A549 (cell line): ENCODE results near the gene CSF3R. TPM values are rescaled to one million over a fixed set of nuclear protein-coding genes. Genes with fewer than 3 reads are reported as not detected.

Source experiments
- ATAC-seq, 2 experiments: fragments of 200-7000 bp in 1 of 2; fragments of >200 bp in 1 of 2; cut with Nextera tagmentation in 1 of 2; cut with Tn5 transposase in 1 of 2; 3 replicates each; pipeline versions ENCODE4 v1.8.0 to v1.9.1; 2018 to 2020; ENCODE audit warnings: mild to moderate bottlenecking in 1 of 2, moderate library complexity in 1 of 2
- CTCF ChIA-PET: fragments of 300-600 bp; sonication (Branson Sonifier 250); formaldehyde crosslinking; extraction: SDS; loops from one replicate; lab custom pipeline; 2021; ENCODE audit warnings: antibody characterized with exemption, inconsistent platforms; lab: Yijun Ruan, JAX
- POLR2A ChIA-PET: fragments of 350-600 bp; formaldehyde crosslinking; extraction: SDS; loops from one replicate; lab custom pipeline; 2021; ENCODE audit warnings: antibody characterized with exemption, inconsistent platforms; lab: Yijun Ruan, JAX
- DNase-seq, 2 experiments: peaks; one replicate each; pipeline versions ENCODE4 v3.0.0 to v3.0.0-alpha.2; 2011 to 2016; ENCODE audit warnings: low read depth in 1 of 2, low spot score in 1 of 2
- FAIRE-seq: peaks from 2 replicates; lab custom pipeline; 2011; peaks lifted over from hg19 to GRCh38; lab: Jason Lieb, UNC
- H3K27ac ChIP-seq, 2 experiments: fragments of >200 bp; sonication (Bioruptor Twin); formaldehyde crosslinking; 3 replicates each; pipeline ENCODE4 v1.5.1; 2016 to 2017
- H3K4me1 ChIP-seq: fragments of >200 bp; sonication (Bioruptor Twin); formaldehyde crosslinking; 3 replicates; pipeline ENCODE4 v1.6.1; 2016
- H3K4me2 ChIP-seq: fragments of >200 bp; sonication (Bioruptor Twin); formaldehyde crosslinking; 3 replicates; pipeline ENCODE4 v1.6.1; 2016
- H3K4me3 ChIP-seq: fragments of >200 bp; sonication (Bioruptor Twin); formaldehyde crosslinking; 3 replicates; pipeline ENCODE4 v1.5.1; 2016
- H3K9me3 ChIP-seq: fragments of >200 bp; sonication (Bioruptor Twin); formaldehyde crosslinking; 3 replicates; pipeline ENCODE4 v1.6.1; 2016
- BCL3 ChIP-seq: fragments of >200 bp; sonication (Bioruptor Twin); formaldehyde crosslinking; IDR thresholded peaks from 3 replicates; pipeline ENCODE4 v1.6.1; 2016
- BHLHE40 ChIP-seq: IDR thresholded peaks from 2 replicates; pipeline ENCODE4 v1.6.1; 2012; ENCODE audit warnings: low read depth, low read length, inconsistent platforms
- CBX2 ChIP-seq: fragments of 200-600 bp; sonication (generic); IDR thresholded peaks from 2 replicates; pipeline ENCODE4 v1.6.1; 2016; ENCODE audit warnings: low read depth, mild to moderate bottlenecking, borderline replicate concordance
- CBX8 ChIP-seq: fragments of 200-600 bp; sonication (generic); IDR thresholded peaks from 2 replicates; pipeline ENCODE4 v1.6.1; 2016
- CHD4 ChIP-seq: fragments of 200-600 bp; sonication (generic); IDR thresholded peaks from 2 replicates; pipeline ENCODE4 v1.6.1; 2016; ENCODE audit warnings: antibody characterized with exemption, mild to moderate bottlenecking, borderline replicate concordance
- FOSB ChIP-seq: fragments of 250-450 bp; sonication (Bioruptor Pico); IDR thresholded peaks from 2 replicates; pipeline ENCODE4 v1.5.0; 2020; ENCODE audit warnings: mild to moderate bottlenecking, moderate library complexity
- GATA3 ChIP-seq: IDR thresholded peaks from 2 replicates; pipeline ENCODE4 v1.6.1; 2012; ENCODE audit warnings: borderline replicate concordance
- HES2 ChIP-seq: fragments of >200 bp; sonication (Bioruptor Twin); formaldehyde crosslinking; IDR thresholded peaks from 2 replicates; pipeline ENCODE4 v1.6.1; 2016
- HEYL ChIP-seq: fragments of 250-450 bp; sonication (Bioruptor Pico); IDR thresholded peaks from 2 replicates; pipeline ENCODE4 v1.8.0; 2021; ENCODE audit warnings: mild to moderate bottlenecking, moderate library complexity
- HMGXB4 ChIP-seq: fragments of 250-450 bp; sonication (Bioruptor Pico); IDR thresholded peaks from 2 replicates; pipeline ENCODE4 v1.5.0; 2021; ENCODE audit warnings: mild to moderate bottlenecking, moderate library complexity, borderline replicate concordance
- JUNB ChIP-seq: fragments of >200 bp; sonication (Bioruptor Twin); formaldehyde crosslinking; IDR thresholded peaks from 2 replicates; pipeline ENCODE4 v1.6.1; 2016
- NFE2L2 ChIP-seq: fragments of 150-350 bp; conservative IDR thresholded peaks from 2 replicates; pipeline ENCODE4 v1.6.1; 2014; ENCODE audit warnings: low read length
- NR3C1 ChIP-seq: fragments of >200 bp; sonication (Bioruptor Twin); formaldehyde crosslinking; IDR thresholded peaks from 3 replicates; pipeline ENCODE4 v1.6.1; 2017
- PBX3 ChIP-seq: IDR thresholded peaks from 2 replicates; pipeline ENCODE4 v1.6.1; 2012
- POLR2AphosphoS2 ChIP-seq: conservative IDR thresholded peaks from 2 replicates; pipeline ENCODE4 v1.6.1; 2012; ENCODE audit warnings: low read length, improper control_type of control experiment, inconsistent platforms
- REST ChIP-seq: fragments of 200-600 bp; sonication (generic); IDR thresholded peaks from 2 replicates; pipeline ENCODE4 v1.6.1; 2016; ENCODE audit warnings: antibody characterized with exemption, mild to moderate bottlenecking, moderate library complexity
- RFX5 ChIP-seq: fragments of 450-650 bp; IDR thresholded peaks from 2 replicates; pipeline ENCODE4 v1.7.1; 2014; ENCODE audit warnings: antibody characterized with exemption, mild to moderate bottlenecking, moderate library complexity
- USF2 ChIP-seq: fragments of 450-650 bp; IDR thresholded peaks from 2 replicates; pipeline ENCODE4 v1.6.1; 2014; ENCODE audit warnings: antibody characterized with exemption
- WGBS: methylation state at CpG from one replicate; pipeline ENCODE4 v1.1.6; 2017; ENCODE audit errors: missing lambda C conversion rate; 5-methylcytosine and 5-hydroxymethylcytosine counted together
- polyA plus RNA-seq, 4 experiments: library from polyadenylated mRNA; depleted of rRNA in 3 of 4; stranded (reverse); fragments of >200 nt; fragmentation: RNase III in 1 of 4; extraction: RNeasy Plus Mini Kit Qiagen cat#74134 plus additional on column Dnase treatment in 1 of 4; gene quantifications; 2 replicates in 3 of 4; 3 replicates in 1 of 4; pipeline ENCODE4 v1.2.3, GENCODE V29; 2011 to 2017

The CSF3R gene
- polyA plus RNA-seq, 2 of the 4 experiments (the other 2 are of a cell fraction): not detected

GRCh38 chr1:36497207-36497606 lies 14.5 kb upstream of the CSF3R start (continued):
- no peak for TF ChIP-seq USF2

GRCh38 chr1:36494971-36495370 lies 12.3 kb upstream of the CSF3R start:
- DNase-seq: no peak
- no peak for TF ChIP-seq CBX8
- no peak for TF ChIP-seq REST
- no peak for TF ChIP-seq POLR2AphosphoS2
- TF ChIP-seq HEYL (CRISPR knock-in tag): no peak
- no peak for TF ChIP-seq HMGXB4
- TF ChIP-seq PBX3: no peak
- no peak for TF ChIP-seq GATA3
- no peak for TF ChIP-seq CBX2
- TF ChIP-seq FOSB (CRISPR knock-in tag): no peak
- TF ChIP-seq NR3C1: no peak
- TF ChIP-seq RFX5: no peak
- TF ChIP-seq BHLHE40: no peak
- TF ChIP-seq HES2: no peak
- no peak for TF ChIP-seq BCL3
- TF ChIP-seq NFE2L2: no peak
- POLR2A ChIA-PET: no interaction called here
- no peak for FAIRE-seq
- Histone ChIP-seq H3K9me3 (no peaks in the 10 kb centered on the region), H3K4me2 (no peak overlapping the region), H3K4me1 (no peaks in the 10 kb centered on the region), H3K4me3 (no peak overlapping the region), H3K27ac (no peak overlapping the region)
- CTCF ChIA-PET: interaction anchor here (1.5 kb wide), 1 partner anchor 21 kb away, joined by 4 read pairs; no protein-coding TSS in a partner anchor
- ATAC-seq: no peak
- WGBS: 43% methylated on average over 5 of the region's 5 CpGs

- no peaks in the 10 kb centered on the region for H3K9me3 ChIP-seq
- POLR2A ChIA-PET: no interaction called here
- no peak overlapping the region for H3K27ac ChIP-seq
- TF ChIP-seq CHD4 (no peak), FOSB (CRISPR knock-in tag) (no peak), JUNB (no peak), RFX5 (no peak)
- TF ChIP-seq, all 56 proteins: peak for 0
- Histone ChIP-seq H3K4me1 (no peaks in the 10 kb centered on the region), H3K4me2 (no peak overlapping the region), H3K4me3 (no peak overlapping the region)
- no peak for FAIRE-seq
- CTCF ChIA-PET: interaction anchor here (0.6 to 1.5 kb wide), 3 partner anchors 22 to 1679 kb away, joined by 3 to 4 read pairs (median 4); no protein-coding TSS in a partner anchor
- no peak for ATAC-seq
- DNase-seq: no peak
- WGBS: 81% methylated on average over 9 of the region's 9 CpGs
Measured at GRCh38 chr1:36493524-36493923, 10.8 kb upstream of the CSF3R start.
